ENCODE results near the gene ZFAND2A. TPM values are rescaled to one million over a fixed set of nuclear protein-coding genes. Genes with fewer than 3 reads are reported as not detected.
"Not testable (repeated sequence)": the region's sequence is repeated elsewhere in the genome, so short reads cannot be mapped to it uniquely, and the experiment has no call there.

The ZFAND2A gene
- total RNA-seq, 1 experiment from 2014 or later = 23.5 TPM

- DNase-seq (ENCODE audit: low read depth, low spot score) = no peak
- in situ Hi-C loops (cut with HindIII; ENCODE audit: low pct_unique_long_range_greater_than_20kb, low sequenced_read_pairs) = no loop called here
These were observed 21.0 kb upstream of the ZFAND2A start for GRCh38 chr7:1181031-1181430.

- peak; percentile 89 for DNase-seq (ENCODE audit: low read depth, low spot score)
- in situ Hi-C loops (cut with HindIII; ENCODE audit: low pct_unique_long_range_greater_than_20kb, low sequenced_read_pairs) = no loop called here
These were observed 16.9 kb upstream of the ZFAND2A start for GRCh38 chr7:1176891-1177373.

- DNase-seq (ENCODE audit: low read depth, low spot score) = peak; percentile 90
- in situ Hi-C loops (cut with HindIII; ENCODE audit: low pct_unique_long_range_greater_than_20kb, low sequenced_read_pairs) = no loop called here
These were observed 16.2 kb upstream of the ZFAND2A start for GRCh38 chr7:1175967-1176851.

- in situ Hi-C loops (cut with HindIII; ENCODE audit: low pct_unique_long_range_greater_than_20kb, low sequenced_read_pairs) = no loop called here
- no peak for DNase-seq (ENCODE audit: low read depth, low spot score)
These were observed 15.6 kb upstream of the ZFAND2A start for GRCh38 chr7:1175597-1175966.

GRCh38 chr7:1174881-1175596 lies 15.0 kb upstream of the ZFAND2A start:
- no peak for DNase-seq (ENCODE audit: low read depth, low spot score)
- in situ Hi-C loops (cut with HindIII; ENCODE audit: low pct_unique_long_range_greater_than_20kb, low sequenced_read_pairs) = no loop called here

- DNase-seq (ENCODE audit: low read depth, low spot score) = no peak
- in situ Hi-C loops (cut with HindIII; ENCODE audit: low pct_unique_long_range_greater_than_20kb, low sequenced_read_pairs) = no loop called here
These were observed 14.0 kb upstream of the ZFAND2A start for GRCh38 chr7:1174002-1174401.

- in situ Hi-C loops (cut with HindIII; ENCODE audit: low pct_unique_long_range_greater_than_20kb, low sequenced_read_pairs) = no loop called here
- DNase-seq (ENCODE audit: low read depth, low spot score) = no peak
These were observed 12.9 kb upstream of the ZFAND2A start for GRCh38 chr7:1172666-1173523.

GRCh38 chr7:1171516-1171915 lies 11.5 kb upstream of the ZFAND2A start:
- in situ Hi-C loops (cut with HindIII; ENCODE audit: low pct_unique_long_range_greater_than_20kb, low sequenced_read_pairs) = not testable (repeated sequence)
- DNase-seq (ENCODE audit: low read depth, low spot score) = peak; percentile 29

- in situ Hi-C loops (cut with HindIII; ENCODE audit: low pct_unique_long_range_greater_than_20kb, low sequenced_read_pairs) = no loop called here
These were observed 10.9 kb upstream of the ZFAND2A start for GRCh38 chr7:1170741-1171501.

GRCh38 chr7:1169409-1170368 lies 9.7 kb upstream of the ZFAND2A start:
- in situ Hi-C loops (cut with HindIII; ENCODE audit: low pct_unique_long_range_greater_than_20kb, low sequenced_read_pairs) = no loop called here
- DNase-seq (ENCODE audit: low read depth, low spot score) = peak; percentile 94

More at GRCh38 chr7:1170741-1171501, 10.9 kb upstream of the ZFAND2A start:
- no peak for DNase-seq (ENCODE audit: low read depth, low spot score)

- no peak for DNase-seq (ENCODE audit: low read depth, low spot score)
- in situ Hi-C loops (cut with HindIII; ENCODE audit: low pct_unique_long_range_greater_than_20kb, low sequenced_read_pairs) = no loop called here
These were observed 8.4 kb upstream of the ZFAND2A start for GRCh38 chr7:1168422-1168821.

GRCh38 chr7:1164436-1164835 lies 4.4 kb upstream of the ZFAND2A start:
- in situ Hi-C loops (cut with HindIII; ENCODE audit: low pct_unique_long_range_greater_than_20kb, low sequenced_read_pairs) = no loop called here
- DNase-seq (ENCODE audit: low read depth, low spot score) = no peak

- in situ Hi-C loops (cut with HindIII; ENCODE audit: low pct_unique_long_range_greater_than_20kb, low sequenced_read_pairs) = no loop called here
- no peak for DNase-seq (ENCODE audit: low read depth, low spot score)
These were observed 3.1 kb upstream of the ZFAND2A start for GRCh38 chr7:1163121-1163520.

- in situ Hi-C loops (cut with HindIII; ENCODE audit: low pct_unique_long_range_greater_than_20kb, low sequenced_read_pairs) = no loop called here
- DNase-seq (ENCODE audit: low read depth, low spot score) = peak; percentile 59
These were observed 650 bp upstream of the ZFAND2A start for GRCh38 chr7:1160670-1161021.

- in situ Hi-C loops (cut with HindIII; ENCODE audit: low pct_unique_long_range_greater_than_20kb, low sequenced_read_pairs); DNase-seq (ENCODE audit: low read depth, low spot score): not testable (repeated sequence)
These were observed 765 bp downstream of the ZFAND2A start for GRCh38 chr7:1159231-1159630.

Measured in SK-MEL-5 (cell line).